Urinary bladder (tissue), 4 donors: ENCODE data around the gene CARD19. TPM values are rescaled to one million over a fixed set of nuclear protein-coding genes. Genes with fewer than 3 reads are reported as not detected.

Experiments used
- DNase-seq: peaks from one replicate; pipeline ENCODE4 v3.0.0-alpha.2; 2015; ENCODE audit errors: extremely low spot score
- H3K27ac ChIP-seq: one replicate; pipeline ENCODE4 v1.5.1; 2013; ENCODE audit warnings: low read depth, mild to moderate bottlenecking, moderate library complexity
- H3K36me3 ChIP-seq: one replicate; pipeline ENCODE4 v1.6.1; 2013; ENCODE audit warnings: mild to moderate bottlenecking, moderate library complexity; ENCODE audit not compliant: insufficient read depth
- H3K4me1 ChIP-seq: one replicate; pipeline ENCODE4 v1.6.1; 2013; ENCODE audit warnings: mild to moderate bottlenecking, moderate library complexity; ENCODE audit not compliant: insufficient read depth
- H3K4me3 ChIP-seq: one replicate; pipeline ENCODE4 v1.5.1; 2013; ENCODE audit warnings: low read depth, low read length
- WGBS: extraction: QIAGEN DNeasy Blood & Tissue Kit; methylation state at CpG from one replicate; pipeline ENCODE4 v1.1.7; 2013; 5-methylcytosine and 5-hydroxymethylcytosine counted together
- polyA plus RNA-seq: library from polyadenylated mRNA; stranded (reverse); fragments of 200-250 nt; gene quantifications from one replicate; pipeline ENCODE4 v1.2.3, GENCODE V29; 2013
- total RNA-seq: library from RNA; depleted of rRNA; stranded (reverse); fragments of >200 nt; gene quantifications from one replicate; pipeline ENCODE4 v1.2.3, GENCODE V29; 2014
- donor health status: healthy with polysubstance abuse.
- donor health status: healthy.

CARD19 gene
- total and polyA plus RNA-seq, 2 donors = 14.8 to 77.0 TPM

- no peak overlapping the region for H3K4me3 ChIP-seq
- DNase-seq = no peak
- WGBS = 87% methylated on average over 12 of the region's 12 CpGs
- H3K36me3 ChIP-seq = no peaks in the 10 kb centered on the region
- H3K27ac ChIP-seq = no peak overlapping the region
- H3K4me1 ChIP-seq = no peaks in the 10 kb centered on the region
These were observed 19.8 kb upstream of the CARD19 start for GRCh38 chr9:93076101-93076791.

GRCh38 chr9:93076792-93077128, 19.3 kb upstream of the CARD19 start:
- Histone ChIP-seq H3K4me1 (no peaks in the 10 kb centered on the region), H3K36me3 (no peaks in the 10 kb centered on the region), H3K4me3 (no peak overlapping the region), H3K27ac (no peak overlapping the region)
- no peak for DNase-seq
- 98% methylated on average over 2 of the region's 2 CpGs for WGBS

GRCh38 chr9:93077367-93077766, 18.6 kb upstream of the CARD19 start:
- Histone ChIP-seq H3K4me3 (no peak overlapping the region), H3K27ac (no peak overlapping the region), H3K4me1 (no peaks in the 10 kb centered on the region), H3K36me3 (no peaks in the 10 kb centered on the region)
- WGBS = 96% methylated on average over 1 of the region's 1 CpG
- no peak for DNase-seq

- Histone ChIP-seq H3K27ac (no peak overlapping the region), H3K4me3 (no peak overlapping the region), H3K4me1 (no peaks in the 10 kb centered on the region), H3K36me3 (no peaks in the 10 kb centered on the region)
- DNase-seq = no peak
- WGBS = 96% methylated on average over 16 of the region's 16 CpGs
These were observed 18.2 kb upstream of the CARD19 start for GRCh38 chr9:93077811-93078210.

GRCh38 chr9:93079371-93079770, 16.6 kb upstream of the CARD19 start:
- WGBS = 90% methylated on average over 13 of the region's 13 CpGs
- Histone ChIP-seq H3K4me3 (no peak overlapping the region), H3K4me1 (no peaks in the 10 kb centered on the region), H3K36me3 (no peaks in the 10 kb centered on the region), H3K27ac (no peak overlapping the region)
- DNase-seq = no peak

- Histone ChIP-seq H3K4me1 (no peaks in the 10 kb centered on the region), H3K36me3 (no peaks in the 10 kb centered on the region), H3K4me3 (no peak overlapping the region), H3K27ac (no peak overlapping the region)
- 89% methylated on average over 9 of the region's 9 CpGs for WGBS
- no peak for DNase-seq
These were observed 15.6 kb upstream of the CARD19 start for GRCh38 chr9:93080406-93080805.

GRCh38 chr9:93081081-93081529, 14.9 kb upstream of the CARD19 start:
- no peak for DNase-seq
- Histone ChIP-seq H3K4me1 (no peaks in the 10 kb centered on the region), H3K27ac (no peak overlapping the region), H3K36me3 (no peaks in the 10 kb centered on the region), H3K4me3 (no peak overlapping the region)
- 86% methylated on average over 10 of the region's 10 CpGs for WGBS

GRCh38 chr9:93081931-93082330, 14.1 kb upstream of the CARD19 start:
- Histone ChIP-seq H3K4me1 (no peaks in the 10 kb centered on the region), H3K27ac (no peak overlapping the region), H3K36me3 (no peaks in the 10 kb centered on the region), H3K4me3 (no peak overlapping the region)
- no peak for DNase-seq
- 60% methylated on average over 3 of the region's 3 CpGs for WGBS

GRCh38 chr9:93082841-93083411, 13.1 kb upstream of the CARD19 start:
- Histone ChIP-seq H3K36me3 (no peaks in the 10 kb centered on the region), H3K27ac (no peak overlapping the region), H3K4me1 (no peaks in the 10 kb centered on the region), H3K4me3 (no peak overlapping the region)
- WGBS = 57% methylated on average over 18 of the region's 18 CpGs
- no peak for DNase-seq

GRCh38 chr9:93083592-93084470, 12.2 kb upstream of the CARD19 start:
- Histone ChIP-seq H3K4me3 (no peak overlapping the region), H3K36me3 (no peaks in the 10 kb centered on the region), H3K27ac (no peak overlapping the region), H3K4me1 (no peaks in the 10 kb centered on the region)
- DNase-seq = no peak
- WGBS = 85% methylated on average over 8 of the region's 8 CpGs

GRCh38 chr9:93084471-93084881, 11.5 kb upstream of the CARD19 start:
- 95% methylated on average over 6 of the region's 6 CpGs for WGBS
- Histone ChIP-seq H3K27ac (no peak overlapping the region), H3K4me3 (no peak overlapping the region), H3K36me3 (no peaks in the 10 kb centered on the region), H3K4me1 (no peaks in the 10 kb centered on the region)
- no peak for DNase-seq

GRCh38 chr9:93085676-93086075, 10.3 kb upstream of the CARD19 start:
- no peak overlapping the region for H3K4me3 ChIP-seq
- 97% methylated on average over 4 of the region's 4 CpGs for WGBS
- H3K4me1 ChIP-seq = no peaks in the 10 kb centered on the region
- DNase-seq = no peak
- H3K27ac ChIP-seq = no peak overlapping the region
- H3K36me3 ChIP-seq = no peaks in the 10 kb centered on the region

- Histone ChIP-seq H3K4me3 (no peak overlapping the region), H3K27ac (no peak overlapping the region), H3K4me1 (no peaks in the 10 kb centered on the region), H3K36me3 (no peaks in the 10 kb centered on the region)
- WGBS = 92% methylated on average over 8 of the region's 8 CpGs
- no peak for DNase-seq
These were observed 9.4 kb upstream of the CARD19 start for GRCh38 chr9:93086447-93087224.
